Measurements from ENCODE around the gene TENM3.

GRCh38 chr4:182758273-182758672, 515.1 kb downstream of the TENM3 start:
- TF ChIP-seq, protein P1, sequence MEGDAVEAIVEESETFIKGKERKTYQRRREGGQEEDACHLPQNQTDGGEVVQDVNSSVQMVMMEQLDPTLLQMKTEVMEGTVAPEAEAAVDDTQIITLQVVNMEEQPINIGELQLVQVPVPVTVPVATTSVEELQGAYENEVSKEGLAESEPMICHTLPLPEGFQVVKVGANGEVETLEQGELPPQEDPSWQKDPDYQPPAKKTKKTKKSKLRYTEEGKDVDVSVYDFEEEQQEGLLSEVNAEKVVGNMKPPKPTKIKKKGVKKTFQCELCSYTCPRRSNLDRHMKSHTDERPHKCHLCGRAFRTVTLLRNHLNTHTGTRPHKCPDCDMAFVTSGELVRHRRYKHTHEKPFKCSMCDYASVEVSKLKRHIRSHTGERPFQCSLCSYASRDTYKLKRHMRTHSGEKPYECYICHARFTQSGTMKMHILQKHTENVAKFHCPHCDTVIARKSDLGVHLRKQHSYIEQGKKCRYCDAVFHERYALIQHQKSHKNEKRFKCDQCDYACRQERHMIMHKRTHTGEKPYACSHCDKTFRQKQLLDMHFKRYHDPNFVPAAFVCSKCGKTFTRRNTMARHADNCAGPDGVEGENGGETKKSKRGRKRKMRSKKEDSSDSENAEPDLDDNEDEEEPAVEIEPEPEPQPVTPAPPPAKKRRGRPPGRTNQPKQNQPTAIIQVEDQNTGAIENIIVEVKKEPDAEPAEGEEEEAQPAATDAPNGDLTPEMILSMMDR (IDR thresholded peaks at IDR 0.05): no peak
- TF ChIP-seq ZFX (IDR thresholded peaks at IDR 0.05; ENCODE audit: borderline replicate concordance): no peak
